HG03066 (cell line): ENCODE results near the gene KIF15.
"Not testable (repeated sequence)": the region's sequence is repeated elsewhere in the genome, so short reads cannot be mapped to it uniquely, and the experiment has no call there.

Experiments
- ATAC-seq: cut with Tn5 transposase; IDR thresholded peaks from one replicate; pipeline ENCODE4 v1.9.1; 2021; ENCODE audit warnings: low read depth; ENCODE audit not compliant: unreplicated experiment

KIF15 gene

DNA sequence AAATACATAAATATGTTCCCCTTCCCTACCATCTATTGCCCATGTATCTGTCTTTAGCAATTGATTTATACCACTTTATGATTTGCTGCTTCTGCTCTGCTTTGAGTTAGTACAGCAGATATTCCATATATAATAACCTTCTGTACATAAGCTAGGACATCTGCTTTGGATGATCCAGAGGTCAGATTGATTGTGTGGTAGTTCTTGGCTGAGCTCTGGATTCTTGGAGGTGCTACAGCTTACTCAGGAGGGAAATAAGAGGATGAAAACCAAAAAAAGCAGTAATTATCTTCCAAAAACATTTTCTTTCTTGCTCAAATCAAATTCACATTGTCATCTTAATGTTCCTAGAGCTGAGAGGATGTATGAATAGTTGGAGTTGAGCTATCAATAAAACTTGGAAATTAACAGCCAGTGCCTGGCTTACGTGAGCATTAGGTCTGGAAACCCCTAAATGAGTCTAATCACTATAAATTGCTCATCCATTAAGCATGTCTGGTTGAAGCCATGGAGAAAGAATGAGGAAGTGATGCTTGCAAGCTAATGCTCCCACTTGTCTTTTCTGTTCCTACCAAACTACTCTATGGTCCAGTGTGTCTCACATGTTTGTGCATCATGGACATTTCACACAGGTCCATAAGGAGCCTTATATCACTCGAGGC is 63.8 kb downstream of the KIF15 start:
- ATAC-seq: no peak

DNA sequence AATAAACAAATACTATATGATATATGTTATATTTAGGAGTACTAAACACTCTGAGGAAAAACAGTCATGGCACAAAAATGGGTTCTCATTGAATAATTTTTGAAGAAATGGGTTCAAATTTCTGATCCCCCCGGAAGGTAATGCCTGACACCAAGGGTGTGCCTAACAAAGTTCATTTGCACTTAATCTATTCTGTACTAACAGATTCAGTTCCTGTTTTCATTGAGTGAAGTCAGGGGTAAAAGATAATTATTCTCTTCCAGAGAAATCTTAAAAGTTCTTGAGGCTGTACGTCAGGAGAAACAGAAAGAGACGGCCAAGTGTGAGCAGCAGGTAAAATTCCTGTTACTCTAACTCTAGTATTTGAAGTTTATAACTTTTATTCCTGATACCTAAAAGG is 65.6 kb downstream of the KIF15 start:
- ATAC-seq: no peak

DNA sequence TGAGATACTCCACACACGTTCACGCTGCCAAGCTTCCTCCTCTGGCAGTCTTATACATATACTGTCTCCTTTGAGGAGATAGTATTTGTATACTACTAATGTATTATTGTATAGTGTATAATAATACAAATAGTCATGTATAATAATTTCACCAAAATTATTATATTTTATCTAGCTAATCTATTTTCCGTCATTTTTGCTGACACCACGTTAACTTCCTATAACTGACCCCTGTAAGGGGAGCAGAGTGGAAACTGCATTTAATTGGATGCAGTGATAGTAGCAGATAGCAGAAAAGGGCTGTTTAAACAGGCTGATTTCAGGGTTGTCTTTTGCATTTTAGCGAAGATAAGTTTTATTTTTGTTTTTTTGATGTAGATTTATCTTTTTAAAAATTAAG is 69.6 kb downstream of the KIF15 start:
- ATAC-seq: no peak

DNA sequence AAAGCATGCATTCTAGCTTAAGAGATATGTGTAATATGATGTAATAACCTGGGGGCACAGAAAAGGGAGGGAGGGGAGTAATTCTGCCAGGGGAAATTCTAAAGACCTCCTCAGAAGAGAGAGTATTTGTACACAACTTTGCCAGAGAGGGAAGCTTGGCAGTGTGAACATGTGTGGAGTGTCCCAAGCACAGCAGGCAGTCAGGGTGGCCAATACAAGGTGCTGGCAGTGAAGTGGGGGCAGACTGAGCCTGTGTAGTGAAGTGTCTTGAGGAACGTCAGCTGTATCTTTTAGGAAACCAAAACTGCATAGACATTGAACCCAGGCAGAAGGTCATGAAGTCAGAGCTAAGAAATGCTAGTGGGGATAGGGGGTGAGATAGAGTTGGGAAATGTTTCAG is 70.4 kb downstream of the KIF15 start:
- no peak for ATAC-seq

DNA sequence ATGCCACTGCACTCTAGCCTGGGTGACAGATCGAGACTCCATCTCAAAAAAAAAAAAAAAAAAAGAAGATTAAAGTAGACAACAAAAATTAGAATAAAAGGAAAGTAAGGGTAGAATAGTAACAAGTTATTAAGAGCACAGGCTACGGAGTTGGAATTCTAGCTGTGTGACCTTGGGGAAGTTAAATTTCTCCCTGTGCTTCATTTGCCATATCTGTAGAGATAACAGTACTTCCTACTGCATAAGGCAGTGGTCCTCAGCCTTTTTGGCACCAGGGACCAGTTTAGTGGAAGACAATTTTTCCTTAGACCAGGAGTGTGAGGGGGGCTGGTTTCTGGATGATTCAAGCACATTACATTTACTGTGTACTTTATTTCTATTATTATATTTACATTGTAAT is 71.4 kb downstream of the KIF15 start:
- no peak for ATAC-seq

DNA sequence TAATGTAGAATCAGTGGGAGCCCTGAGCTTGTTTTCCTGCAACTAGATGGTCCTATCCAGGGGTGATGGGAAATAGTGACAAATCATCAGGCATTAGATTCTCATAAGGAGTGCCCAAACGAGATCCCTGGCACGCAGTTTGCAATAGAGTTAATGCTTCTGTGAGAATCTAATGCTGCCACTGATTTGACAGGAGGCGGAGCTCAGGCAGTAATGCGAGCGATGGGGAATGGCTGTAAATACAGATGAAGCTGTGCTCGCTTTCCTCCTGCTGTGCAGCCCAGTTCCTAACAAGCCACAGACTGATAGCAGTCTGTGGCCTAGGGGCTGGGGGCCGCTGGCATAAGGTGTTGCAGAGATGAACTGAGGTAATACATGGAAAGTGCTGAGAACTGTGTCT is 71.8 kb downstream of the KIF15 start:
- no peak for ATAC-seq

DNA sequence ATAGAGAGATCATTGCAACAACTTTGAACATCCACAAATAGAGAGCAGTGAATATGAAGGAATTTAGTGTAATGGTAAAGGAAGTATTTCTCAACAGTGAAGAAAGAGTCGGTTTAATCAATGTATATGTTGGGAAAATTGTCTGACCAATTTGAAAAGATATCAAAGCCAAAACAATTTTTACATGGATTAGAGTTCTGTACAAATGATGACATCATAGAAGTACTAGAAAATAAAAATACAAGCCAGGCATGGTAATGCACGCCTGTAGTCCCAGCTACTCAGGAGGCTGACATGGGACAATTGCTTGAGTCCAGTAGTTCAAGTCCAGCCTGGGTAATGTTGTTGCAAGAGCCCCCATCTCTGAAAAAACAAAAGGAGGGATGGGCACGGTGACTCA is 74.1 kb downstream of the KIF15 start:
- ATAC-seq: no peak

DNA sequence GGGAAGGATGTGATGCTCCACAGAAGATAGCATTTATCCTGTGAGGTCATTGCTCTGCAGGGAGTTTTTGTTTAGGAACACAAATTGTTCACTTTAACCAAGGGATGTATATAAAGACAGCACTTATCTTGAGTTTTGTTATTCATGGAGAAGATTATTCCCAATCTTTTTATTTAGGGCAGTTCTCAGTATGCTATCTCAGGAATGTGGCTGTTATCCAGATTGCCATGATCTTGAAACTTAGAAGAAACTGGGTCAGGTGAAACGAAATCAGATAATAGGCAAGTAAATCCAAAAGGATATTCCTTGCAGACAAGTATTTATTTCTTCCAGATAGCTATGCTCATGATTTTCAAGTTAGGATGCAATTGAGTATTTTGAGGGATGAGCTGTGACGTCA is 80.8 kb downstream of the KIF15 start:
- no peak for ATAC-seq

DNA sequence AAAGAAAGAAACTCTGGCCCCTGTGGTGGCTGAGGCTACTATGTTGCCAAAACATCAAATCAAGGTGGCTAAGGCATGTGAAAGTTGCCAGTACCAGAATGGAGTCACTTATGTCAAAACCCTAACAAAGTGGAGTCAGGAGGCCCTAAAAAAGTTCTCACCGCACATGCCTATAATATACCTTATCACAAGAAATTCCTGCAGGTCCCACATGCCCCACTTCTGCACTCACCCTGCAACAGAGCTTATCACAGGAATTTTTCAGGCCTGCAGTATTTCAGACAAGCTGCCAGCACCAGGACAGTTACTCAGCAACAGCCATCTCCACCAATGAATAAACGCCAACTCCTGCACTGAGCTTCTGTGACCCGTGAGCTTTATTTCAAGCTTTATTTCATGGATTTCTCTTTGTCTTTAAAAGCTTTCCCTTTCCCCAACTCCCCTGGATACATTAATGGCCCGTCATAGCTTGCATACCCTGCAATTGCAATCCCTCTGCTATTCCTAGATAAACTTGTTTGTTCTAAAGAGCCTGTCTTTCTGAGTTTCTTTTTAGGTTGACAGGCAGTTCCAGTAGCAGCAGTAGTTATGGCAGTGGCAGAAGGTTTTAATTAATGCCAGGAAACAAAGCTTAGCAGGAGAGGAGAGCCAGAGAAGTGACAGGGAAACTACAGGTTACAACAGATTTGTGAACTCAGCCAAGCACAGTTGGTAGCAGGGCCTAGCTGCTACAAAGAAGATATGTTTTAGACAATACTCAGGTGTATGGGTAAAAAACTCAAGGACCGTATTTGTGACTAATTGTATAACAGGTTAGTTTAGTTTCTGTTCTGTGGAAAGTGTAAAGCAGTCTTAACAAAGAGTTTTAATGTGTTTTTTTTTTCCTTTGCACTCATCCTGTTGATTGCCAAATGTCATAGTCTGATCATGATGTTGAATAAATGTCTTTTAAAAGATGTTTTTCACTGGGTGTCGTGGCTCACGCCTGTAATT is 84.2 kb downstream of the KIF15 start:
- ATAC-seq: no peak

DNA sequence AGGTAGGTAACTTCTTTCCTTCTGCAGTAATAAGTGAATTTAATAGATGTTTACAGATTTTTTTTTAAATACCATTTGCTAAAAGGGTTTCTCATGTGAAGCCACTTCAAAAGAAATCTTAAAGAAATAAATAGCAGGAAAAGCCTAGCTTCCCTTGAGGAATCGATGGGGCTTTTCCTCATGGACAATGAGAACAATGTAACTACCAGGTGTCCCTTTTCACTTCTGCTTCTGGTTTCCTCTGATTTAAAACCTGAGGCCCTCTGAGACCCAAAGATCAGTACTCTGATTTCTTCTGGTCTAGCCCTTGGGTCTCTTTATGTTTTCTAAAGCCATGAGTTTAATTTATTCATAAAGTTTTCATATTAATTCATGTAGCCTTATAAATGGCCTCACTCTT is 87.0 kb downstream of the KIF15 start:
- no peak for ATAC-seq

DNA sequence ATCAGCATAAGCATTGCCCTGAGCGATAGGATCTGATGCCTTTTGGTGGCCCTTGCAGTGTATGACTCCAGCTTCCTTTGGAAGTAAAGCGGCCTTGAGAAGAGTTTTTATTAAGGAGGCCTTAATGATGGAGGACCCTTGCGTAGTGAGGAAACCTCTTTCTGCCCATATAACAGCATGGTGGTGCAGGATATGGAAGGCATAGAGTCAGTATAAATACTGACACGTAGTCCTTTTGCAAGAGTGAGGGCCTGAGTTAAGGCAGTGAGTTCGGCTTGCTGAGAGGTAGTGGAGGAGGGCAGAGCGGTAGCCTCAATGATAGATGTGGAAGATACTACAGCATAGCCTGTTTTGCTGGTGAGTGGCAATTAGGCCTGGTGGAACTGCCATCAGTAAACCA is 95.1 kb downstream of the KIF15 start:
- not testable (repeated sequence) for ATAC-seq

DNA sequence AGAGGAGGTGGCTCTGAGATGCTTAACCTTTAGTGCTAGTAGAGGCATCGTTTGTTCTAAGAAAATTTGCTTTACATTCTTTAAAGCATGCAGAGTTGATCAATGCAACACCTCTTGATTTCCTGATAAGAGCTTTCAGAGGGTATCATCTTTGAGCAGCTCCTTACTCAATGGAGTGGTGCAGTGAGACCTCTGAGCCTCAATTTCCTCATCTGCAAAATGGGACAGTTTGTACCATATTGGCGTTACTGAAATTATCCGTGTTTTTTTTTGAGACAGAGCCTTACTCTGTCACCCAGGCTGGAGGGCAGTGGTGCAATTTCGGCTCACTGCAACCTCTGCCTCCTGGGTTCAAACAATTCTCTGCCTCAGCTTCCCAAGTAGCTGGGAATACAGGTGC is 98.5 kb downstream of the KIF15 start:
- no peak for ATAC-seq

DNA sequence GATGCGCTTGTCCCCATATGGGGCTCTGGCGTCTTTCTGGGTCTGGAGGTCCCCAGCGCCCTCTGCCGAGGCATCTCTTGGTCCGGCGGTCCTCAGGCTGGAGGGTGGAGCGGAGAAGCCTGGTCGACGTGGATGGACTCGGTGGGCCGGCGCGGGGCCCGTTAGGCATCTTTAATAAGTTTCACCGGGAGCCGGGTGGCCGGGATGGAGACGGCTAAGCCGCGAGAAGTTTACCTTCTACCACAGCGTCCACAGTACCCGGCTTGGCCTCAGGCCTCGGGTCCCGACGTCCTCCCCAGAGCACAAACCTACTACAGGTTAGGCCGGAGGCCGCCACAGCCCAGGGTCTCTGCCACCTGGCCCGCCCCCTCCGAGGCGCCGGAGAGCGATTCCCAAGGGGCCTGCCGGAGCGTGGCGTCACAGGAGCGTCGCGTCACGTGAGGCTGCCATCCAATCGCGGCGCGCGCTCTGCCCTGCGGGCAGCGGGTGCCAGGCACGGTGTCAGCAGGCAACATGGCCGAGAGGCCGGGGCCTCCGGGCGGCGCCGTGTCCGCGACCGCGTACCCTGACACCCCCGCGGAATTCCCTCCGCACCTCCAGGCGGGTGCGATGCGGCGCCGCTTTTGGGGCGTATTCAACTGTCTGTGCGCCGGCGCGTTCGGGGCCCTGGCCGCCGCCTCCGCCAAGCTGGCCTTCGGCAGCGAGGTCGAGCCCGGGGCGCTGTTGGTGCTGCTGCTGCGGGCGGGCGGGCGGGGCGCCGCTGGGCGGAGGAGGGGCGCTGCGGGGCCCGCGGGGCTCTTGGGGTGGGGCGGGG is 100.0 kb downstream of the KIF15 start, which contains the start of gene TMEM42:
TMEM42 (plus strand) TSS at position 501 of the 814 bp plus-strand sequence; CDS start at position 514, 13 bp downstream.
- ATAC-seq: peak; percentile 86

DNA sequence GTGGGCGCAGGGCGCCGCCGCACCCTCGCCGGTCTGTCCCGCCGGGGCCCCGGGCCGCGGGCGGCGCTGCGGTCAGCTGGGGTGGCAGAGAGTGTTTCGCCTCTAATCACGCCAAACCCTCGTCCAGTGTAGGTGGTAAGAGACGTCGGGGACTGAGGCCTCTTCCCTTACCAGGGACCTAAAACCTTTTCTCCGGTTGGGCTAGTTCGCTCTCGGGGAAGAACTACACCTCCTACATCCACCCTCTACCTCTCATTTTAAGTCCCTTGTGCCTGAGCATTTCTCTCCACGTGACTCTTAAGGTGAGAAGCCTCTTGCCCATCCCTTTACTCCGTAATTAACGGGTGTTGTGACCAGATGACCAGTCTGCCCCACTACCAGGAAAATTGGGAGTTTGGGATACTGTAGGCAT is 100.6 kb downstream of the KIF15 start:
- peak; percentile 29 for ATAC-seq

DNA sequence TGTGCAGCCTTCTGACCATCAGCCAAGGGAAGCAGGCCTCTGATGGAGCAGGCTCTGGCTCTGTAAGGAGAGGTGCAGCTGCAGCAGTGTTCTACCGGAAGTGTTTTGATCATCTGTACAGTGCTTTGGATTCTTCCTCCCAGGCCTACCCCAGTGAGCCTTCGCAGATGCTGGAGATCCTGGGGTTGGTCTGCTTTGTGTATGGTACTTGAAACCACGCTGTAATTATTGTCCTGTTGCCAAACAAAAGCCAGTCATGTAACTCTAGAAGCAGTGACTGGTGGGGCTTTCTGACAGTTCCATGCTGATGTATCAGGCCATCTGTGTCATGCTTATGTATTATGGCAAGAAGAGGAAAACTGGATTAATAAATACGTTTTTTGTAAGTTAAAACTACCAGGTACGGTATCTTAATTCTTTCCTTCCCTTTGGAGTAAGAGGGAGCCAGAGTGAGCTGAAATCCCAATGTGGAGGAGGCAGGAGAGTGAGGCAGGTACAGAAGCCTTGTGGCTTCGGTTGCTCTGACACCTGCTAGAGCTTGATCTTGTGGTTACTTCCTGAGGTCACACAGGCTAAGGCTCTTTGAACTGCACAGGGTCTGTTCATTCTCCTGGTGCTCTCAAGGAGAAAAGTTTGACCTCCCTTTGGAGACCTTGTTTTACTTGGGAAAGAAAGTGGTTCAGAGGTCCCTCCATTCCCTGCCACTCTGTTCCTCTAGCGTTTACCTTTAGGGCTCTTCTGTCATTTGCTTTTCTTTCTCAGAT is 103.9 kb downstream of the KIF15 start:
- no peak for ATAC-seq

DNA sequence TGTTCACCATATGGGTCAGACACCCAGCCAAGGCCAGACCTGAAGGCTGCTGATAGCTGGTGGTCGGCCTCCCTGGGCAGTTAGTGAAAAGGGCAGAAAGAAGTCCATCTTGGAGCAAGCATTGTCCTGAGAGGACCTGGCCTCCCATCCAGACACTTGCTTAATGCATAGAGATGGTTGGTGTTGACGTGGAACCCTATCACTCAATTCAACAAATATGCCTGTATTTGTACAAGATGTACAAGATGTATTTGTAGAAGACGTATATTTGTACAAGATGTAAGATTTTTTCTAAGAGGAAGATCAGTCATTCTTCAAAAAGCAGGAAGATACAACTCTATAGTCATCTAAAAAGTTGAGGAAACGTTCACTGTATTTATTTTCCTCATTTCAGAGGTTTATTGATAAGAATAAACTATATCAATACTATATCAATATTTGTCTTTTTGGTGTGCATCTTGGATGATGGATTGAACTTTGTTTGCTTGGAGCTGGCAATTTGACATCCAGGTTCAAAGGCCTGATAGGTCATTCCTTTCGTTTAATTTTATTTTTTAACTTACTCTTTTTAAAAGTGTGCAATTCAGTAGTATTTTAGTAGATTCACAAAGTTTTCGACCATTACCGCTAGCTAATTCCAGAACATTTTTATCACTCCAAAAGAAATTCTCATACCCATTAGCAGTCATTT is 106.0 kb downstream of the KIF15 start:
- no peak for ATAC-seq

DNA sequence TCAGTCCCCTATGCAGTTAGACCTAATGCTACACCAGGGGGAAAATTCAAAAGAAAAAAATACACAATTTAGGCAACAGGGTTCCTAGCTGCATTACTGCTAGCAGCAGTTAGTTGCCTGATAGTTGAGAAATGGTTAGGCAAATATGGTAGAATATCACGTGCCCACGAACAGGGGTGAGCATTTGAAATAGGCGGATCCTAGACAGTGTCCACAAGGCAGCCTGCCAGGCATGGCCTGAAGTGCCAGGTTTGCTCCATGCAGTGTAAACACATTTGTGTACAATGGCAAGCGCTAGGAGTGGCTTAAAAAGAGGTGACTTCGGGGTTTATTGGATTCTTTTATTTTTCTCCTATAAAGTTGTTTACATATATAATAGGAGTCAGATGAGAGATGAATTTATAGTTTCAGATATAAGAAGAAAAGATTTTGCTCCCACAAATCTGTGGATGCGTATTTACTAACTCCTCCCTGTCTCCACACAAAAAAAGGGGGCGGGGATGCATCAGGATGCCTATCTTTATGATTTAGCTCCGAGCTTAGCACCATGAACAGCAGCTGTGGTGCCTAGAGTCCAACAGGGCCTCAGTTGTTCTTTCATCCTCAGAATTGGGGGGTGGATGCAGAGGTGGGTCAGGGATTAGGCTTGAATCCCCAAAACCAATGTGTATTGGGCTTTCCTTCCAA is 108.9 kb downstream of the KIF15 start:
- ATAC-seq: no peak

DNA sequence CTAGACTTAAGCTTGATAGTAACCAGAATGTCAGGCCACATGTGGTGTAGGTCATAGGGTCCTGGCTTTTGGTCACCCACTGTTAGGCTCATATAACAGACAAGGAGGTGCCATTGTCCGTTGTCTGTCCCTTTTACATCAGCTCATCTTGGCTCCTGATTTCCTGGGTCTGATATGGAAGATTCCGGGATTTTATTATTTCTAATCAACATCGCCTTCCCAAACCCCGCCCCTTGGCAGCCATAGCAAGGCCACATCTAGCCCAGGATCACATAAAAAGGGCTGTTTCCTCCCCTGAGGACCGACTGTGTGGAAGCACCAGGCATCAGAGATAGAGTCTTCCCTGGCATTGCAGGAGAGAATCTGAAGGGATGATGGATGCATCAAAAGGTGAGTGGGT is 112.7 kb downstream of the KIF15 start, which contains the start of gene TGM4:
TGM4 (plus strand) TSS at position 301 of the 400 bp plus-strand sequence; CDS start at position 372, 71 bp downstream.
- ATAC-seq: no peak

DNA sequence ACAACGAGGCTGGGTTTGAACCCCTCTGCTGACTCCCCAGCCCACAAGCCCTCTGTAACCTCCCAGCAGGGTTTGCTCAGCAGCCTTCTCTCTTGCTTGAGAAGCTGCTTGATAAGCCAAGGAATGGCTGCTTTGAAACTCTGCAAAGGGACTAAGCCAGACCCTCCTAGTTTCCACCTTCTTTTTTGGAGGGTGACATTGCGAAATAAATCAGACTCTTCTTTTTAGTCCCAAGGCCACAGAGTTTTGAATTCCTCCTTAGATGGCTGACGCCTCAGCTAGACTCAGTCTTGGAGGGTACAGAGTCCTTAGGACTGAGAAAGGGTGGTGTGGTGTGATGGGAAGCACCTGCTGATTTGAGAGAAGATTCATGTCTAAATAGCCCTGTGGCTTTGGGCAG is 114.0 kb downstream of the KIF15 start:
- ATAC-seq: no peak
